Epithelial cell of prostate (primary cell): ENCODE measurements around the gene C16orf92.
"Not testable (repeated sequence)": the region's sequence is repeated elsewhere in the genome, so short reads cannot be mapped to it uniquely, and the experiment has no call there.

Experiments
- DNase-seq: peaks from one replicate; pipeline ENCODE4 v3.0.0-alpha.2; 2011; ENCODE audit warnings: low read depth, low spot score
- H3K27ac ChIP-seq: fragments of 450-650 bp; 2 replicates; pipeline ENCODE4 v1.5.1; 2017; ENCODE audit warnings: mild to moderate bottlenecking

The C16orf92 gene

DNA sequence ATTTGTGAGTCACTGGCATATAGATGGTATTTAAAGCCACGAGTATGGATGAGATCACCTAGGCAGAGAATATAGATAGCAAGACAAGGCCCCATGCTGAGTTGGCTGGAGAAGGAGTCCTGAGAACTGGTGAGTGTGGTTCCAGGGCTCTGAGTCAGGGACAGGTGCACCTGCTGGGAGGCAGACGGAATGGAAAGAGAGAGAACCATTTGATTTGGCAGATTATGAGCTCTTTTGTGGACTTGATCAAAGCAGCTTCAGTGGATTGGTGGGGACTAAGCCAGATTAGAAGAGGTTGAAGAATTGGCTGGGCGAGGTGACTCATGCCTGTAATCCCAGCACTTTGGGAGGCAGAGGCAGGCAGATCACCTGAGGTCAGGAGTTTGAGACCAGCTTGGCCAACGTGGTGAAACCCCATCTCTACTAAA lies 4.3 kb upstream of the C16orf92 start:
- DNase-seq: no peak
- H3K27ac ChIP-seq: no peak overlapping the region

DNA sequence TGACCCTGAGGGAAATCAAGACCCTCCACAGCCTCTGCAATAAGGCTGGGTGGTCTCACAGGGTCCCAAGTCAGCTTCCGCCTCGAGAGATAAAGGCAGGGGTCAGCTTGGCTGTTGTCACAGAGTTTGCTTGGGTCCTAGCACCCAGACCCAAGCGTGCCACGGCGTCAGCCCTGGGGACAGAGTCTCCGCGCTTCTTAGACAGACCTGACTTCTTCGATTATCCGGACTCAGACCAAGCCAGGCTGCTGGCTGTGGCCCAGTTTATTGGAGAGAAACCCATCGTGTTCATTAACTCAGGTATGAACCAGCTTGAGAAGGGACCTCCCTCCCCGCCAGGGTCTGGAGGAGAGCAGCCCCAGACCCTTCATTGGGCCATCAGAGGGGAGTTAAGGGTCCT lies 588 bp downstream of the C16orf92 start:
- H3K27ac ChIP-seq: no peak overlapping the region
- no peak for DNase-seq

DNA sequence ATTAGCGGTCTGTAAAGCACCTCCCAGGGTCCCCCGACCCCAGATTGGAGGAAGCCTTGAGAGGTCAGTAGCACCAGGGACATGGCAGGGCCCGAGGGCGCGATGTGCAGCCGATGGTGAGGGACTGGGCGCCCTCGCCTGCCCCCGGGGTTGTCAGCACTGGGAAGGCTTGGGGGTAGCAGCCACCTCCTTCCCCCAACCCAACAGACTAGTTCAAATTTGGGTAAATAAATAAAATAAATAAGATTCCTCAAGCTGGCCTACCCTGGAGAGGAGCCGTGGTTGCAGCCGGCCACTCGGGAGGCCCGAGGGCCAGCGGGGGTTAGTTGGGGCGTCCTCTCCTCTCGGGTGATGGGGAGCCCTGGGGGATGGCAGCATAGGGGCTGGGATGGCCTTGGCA lies 1.5 kb downstream of the C16orf92 start:
- no peak overlapping the region for H3K27ac ChIP-seq
- DNase-seq: no peak

DNA sequence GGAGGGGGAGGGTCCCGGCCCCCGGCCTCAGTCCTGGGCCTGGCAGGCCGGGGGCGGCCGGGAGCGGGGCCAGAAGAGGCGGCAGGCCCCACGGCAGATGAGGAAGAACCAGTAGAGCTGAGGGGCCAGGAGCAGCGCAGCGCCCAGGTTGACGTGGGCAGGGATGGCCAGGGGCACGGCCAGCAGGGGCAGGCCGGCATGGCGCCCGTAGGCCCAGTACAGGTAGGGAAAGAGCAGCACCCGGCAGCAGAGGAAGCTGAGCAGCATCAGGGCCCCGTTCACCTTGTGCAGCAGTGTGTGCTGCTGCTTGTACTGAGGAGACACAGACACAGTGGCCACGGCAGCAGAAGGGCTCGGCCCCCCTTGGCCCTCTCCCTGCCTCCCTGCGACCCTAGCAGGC lies 2.2 kb downstream of the C16orf92 start:
- no peak overlapping the region for H3K27ac ChIP-seq
- DNase-seq: no peak

DNA sequence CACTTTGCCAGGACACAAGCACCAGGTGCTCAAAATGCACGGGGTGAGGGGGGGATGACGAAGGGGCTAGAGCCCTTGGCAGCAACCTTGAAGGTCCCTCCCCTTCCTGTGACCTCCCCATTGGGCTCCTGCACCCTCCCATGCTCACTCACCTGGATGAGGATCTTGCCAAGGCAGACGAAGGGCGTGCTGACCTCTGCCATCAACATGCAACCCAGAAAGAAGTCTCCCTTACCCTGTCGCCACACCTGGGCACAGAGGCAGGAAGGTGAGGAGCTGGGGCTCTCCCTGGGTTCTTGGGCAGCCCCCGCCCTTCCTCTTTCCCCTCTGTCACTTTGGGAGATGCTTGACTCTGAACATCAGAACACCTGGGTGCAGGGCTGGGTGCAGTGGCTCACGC lies 2.6 kb downstream of the C16orf92 start:
- DNase-seq: no peak

DNA sequence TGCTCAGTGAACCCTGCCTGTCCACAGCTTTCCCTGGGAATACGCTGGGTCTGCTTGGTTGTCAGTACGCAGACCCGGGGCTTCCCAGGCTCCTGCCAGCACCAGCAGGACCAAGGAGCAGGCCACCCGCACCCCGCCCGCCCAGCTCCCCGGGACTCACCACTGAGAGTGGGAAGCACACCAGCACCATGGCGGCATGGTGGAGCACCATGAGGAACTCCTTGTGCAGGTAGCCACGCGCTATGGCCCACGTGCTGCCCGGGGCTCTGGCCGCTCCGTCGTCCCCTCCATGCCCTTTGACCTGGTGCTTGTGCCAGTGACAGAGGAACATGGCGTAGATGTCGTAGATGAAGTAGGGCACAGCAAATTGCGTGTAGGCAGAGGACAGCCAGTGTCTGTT lies 3.5 kb downstream of the C16orf92 start:
- H3K27ac ChIP-seq: no peak overlapping the region
- no peak for DNase-seq

More for the DNA sequence above, 2.6 kb downstream of the C16orf92 start:
- H3K27ac ChIP-seq: no peak overlapping the region

DNA sequence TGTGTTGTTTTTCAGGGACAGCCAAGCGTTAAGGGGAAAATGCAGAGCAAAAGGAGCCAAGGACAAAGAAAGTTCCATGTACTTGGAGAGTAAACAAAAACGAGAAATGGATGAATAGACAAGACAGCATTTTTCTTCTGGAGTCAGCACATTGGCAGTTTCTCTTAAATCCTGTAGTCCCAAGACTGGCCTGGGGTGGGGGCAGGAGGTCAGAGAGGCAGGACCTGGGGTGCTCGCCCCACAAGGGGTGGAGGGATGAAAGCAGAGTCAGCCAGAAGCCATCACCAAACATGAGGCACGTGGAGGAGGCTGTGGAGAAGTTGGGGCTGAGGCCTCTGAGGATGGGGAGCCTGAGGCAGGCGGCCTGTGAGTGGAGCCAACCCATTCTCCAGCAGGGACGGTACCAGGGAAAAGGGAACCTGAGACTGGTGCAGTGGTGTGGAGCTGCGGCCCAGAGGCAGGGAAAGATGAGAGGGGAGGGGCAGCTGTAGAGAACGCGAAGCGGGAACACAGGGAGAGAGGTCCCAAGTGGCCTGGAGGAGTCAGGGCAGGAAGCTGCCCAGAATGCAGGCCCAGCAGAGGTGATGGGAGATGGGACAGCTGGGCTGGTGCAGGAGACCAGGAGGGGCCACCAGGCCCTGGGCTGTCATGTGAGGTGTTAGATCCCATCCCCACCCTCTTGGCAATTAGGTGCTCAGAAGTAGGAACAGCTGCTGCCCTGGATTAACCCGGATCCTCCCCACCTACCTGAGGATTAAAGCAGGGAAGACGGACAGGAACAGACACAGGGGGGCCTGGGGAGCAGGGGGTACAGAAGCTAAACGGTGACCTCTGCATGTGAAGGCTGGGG lies 4.8 kb downstream of the C16orf92 start:
- no peak overlapping the region for H3K27ac ChIP-seq

DNA sequence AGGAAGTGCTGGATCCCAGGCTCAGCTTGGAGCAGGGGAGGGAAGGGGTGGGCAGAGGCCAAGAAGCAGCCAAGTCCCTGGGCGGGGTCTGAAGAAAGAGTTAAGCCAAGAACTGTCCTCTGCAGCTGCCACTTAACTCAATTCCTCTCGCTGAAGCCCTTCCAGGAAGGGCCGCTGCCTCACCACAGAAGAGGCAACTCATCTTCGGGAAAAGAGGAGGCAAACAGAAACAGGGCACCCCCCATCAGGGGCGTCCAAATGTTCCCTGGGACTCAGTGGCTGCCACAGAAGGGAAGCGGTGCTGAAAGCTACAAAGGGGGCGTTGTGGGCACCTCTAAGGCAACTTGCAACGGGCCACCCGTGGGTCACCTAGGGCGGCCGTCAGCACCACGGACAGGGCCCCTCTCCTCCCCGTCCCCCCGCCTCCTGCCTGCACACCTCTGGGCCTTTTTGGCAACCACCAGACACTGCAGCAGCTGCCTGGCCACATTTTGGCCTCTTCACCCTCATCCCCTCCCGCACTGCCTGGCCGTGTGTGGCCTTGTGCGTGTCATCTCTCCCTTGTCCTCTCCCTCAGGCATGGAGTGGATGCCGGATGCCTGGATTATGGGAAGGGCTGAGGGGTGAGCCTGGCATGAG lies 5.6 kb downstream of the C16orf92 start:
- H3K27ac ChIP-seq: no peak overlapping the region
- no peak for DNase-seq

More for the DNA sequence above, 4.8 kb downstream of the C16orf92 start:
- no peak for DNase-seq

DNA sequence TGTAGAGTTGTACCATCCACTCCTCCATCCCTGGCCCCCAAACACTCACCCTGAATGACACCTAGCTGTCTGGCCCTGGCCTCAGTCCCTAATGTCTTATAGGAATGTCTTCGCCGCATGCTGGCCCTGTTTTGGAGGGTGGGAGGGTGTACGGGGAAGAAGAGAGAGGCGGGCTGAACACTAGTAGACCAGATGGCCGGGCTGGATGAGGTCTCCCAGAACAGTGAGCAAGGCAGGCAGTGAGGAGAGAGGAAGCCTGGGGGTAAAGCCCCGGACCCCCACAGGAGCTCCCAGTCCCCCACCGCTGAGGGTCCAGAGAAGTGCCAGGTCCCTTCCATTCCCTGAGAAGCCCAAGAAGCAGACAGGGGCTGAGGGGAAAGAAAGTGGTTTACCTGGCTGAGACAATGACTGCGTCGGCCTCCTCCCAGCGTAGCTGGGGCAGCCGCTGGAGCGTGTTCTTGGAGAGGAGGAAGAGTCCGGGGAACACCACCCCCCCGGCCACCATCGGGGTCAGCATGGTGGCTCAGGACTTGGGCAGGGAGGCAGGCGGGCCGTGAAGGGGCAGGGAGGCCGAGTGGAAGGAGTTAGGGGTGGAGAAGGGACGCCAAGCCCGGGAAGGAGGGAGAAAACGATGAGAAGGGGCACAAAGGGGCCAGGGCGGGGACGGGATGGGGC lies 7.2 kb downstream of the C16orf92 start:
- no peak for DNase-seq
- H3K27ac ChIP-seq: no peak overlapping the region

DNA sequence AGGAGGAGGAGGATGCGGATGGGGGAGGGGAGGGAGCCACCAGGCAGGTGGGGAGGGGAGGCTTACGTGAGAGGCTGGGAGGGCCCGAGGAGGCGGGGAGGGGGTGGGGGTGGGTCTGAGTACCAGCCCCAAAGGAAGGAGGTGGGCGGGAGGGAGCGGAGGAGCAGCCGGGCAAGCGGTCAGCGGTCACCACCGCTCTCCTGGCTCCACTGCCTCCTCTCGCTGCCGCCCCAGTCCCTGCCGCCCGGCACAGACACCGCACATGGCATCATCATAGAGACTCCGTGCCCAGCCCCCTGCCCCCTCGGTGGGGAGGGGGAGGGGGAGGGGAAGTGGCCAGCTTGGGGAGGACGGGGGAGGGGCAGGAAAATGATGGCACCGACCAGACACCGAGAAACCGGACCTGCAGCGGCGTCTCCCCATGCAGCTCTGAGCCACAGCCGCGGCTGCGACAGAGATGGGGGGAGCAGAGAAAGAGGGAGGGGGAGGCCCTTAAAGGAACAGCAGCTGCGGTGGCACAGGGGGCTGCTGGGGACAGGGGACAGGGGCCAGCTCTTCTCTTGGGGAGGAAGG lies 7.9 kb downstream of the C16orf92 start, which contains the start of gene TLCD3B:
TSS of gene TLCD3B (minus strand) at position 431 of the 573 bp plus-strand sequence. CDS start 744 bp downstream, outside the sequence.
- DNase-seq: no peak
- no peak within 1 kb of the TSS for H3K27ac ChIP-seq

DNA sequence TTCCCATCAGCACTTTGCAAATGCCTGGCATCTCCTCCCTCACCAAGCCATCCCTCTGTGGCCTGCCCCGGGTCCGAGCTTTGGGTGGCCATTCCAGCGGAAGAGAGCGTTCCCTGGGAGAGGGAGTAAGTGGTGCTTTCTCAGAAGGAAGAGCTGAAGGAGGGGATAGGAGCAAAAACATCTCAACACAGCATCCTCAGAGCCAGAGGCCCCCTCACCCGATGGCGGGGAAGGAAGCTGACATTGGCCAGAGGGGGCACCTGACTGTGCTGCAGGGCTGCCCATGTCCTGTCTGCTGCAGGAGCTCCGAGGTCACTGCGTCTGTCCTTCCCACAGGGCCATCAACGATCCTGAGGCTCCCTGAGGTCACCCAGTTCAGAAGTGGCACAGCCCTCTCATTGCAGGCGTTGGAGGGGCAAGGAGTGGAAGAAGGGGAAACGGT lies 8.5 kb downstream of the C16orf92 start:
- H3K27ac ChIP-seq: no peak overlapping the region
- DNase-seq: no peak

DNA sequence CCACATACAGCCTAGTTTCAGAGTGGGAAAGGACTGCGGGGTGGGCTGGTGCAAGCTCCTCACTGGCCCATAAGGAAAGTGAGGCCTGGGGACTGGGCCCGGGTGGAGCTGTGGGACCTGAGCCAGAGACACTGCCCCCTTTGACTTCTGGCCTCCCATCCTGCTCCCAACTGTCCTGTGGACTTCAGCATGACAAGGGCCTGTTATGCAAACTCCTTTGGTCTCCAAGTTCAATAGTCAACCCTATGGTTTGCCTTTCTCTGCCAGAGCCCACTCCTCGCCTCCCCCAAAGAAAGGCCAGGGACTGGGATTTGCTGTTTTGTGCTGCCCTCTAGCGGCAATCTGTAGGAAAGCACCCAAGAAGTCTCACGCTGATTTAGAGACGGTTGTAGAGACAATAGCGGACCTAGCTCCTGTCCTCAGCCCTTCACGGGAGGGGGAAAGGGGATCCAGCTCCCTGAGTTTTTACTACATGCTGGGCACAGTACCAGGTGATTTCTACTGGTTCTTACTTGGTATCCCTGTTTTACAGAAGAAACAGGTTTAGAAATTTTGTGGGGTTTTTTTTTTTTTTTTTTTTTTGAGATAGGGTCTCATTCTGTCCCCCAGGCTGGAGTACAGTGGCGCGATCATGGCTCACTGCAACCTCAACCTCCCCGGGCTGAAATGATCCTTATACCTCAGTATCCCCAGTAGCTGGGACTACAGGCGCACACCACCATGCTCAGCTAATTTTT lies 9.3 kb downstream of the C16orf92 start:
- DNase-seq: no peak
- H3K27ac ChIP-seq: no peak overlapping the region

DNA sequence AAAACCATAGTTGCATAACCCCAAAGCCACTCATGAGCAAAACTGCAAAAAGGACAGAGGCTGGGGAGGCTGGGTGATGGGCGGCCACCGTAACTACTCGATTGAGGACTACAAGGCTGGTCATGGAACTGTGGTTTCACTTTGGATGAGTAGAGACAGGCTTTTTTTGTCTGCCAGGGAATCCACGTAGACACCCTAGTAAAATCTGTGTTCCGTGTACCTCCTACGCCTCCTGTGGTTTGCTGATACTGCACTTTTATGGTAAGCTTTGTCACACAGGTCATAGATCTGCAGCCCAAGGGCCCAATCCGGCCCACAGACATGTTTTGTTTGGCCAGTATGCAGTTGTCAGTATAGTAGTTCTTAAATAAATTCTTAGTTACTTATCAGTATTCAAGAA lies 10.3 kb downstream of the C16orf92 start:
- H3K27ac ChIP-seq: no peak overlapping the region
- no peak for DNase-seq

DNA sequence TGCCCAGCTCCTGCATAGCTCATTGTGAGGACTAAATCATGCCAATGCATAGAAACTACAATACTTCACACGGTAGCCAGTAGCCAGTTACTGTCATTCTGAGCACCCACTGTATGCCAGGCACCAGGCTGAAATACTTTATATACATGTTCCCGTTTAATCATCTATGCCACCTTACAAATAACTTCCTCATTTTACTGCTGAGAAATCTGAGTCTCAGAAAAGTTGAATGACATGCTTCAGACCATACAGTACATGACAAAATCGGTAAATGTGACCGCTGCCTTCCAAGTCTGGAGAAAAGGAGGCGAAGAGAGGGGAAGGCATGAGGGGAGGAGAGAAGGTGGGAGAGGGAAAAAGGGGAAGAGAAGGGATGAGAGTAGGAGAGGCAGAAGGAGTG lies 17.2 kb downstream of the C16orf92 start:
- no peak for DNase-seq
- H3K27ac ChIP-seq: no peak overlapping the region

DNA sequence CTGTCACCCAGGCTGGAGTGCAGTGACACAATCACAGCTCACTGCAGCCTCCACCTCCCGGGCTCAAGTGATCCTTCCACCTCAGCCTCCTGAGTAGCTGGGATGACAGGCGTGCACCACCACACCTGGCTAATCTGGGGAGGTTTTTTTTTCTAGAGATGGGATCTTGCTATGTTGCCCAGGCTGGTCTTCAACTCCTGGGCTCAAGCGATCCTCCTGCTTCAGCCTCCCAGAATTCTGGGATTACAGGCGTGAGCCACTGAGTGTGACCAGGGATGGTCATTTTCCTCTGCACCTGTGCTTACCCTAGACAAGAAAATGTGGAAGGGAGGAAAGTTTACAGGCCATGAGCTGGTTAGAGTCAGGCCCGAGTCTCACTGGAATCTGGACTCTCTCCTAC lies 17.7 kb downstream of the C16orf92 start:
- DNase-seq, H3K27ac ChIP-seq: not testable (repeated sequence)

DNA sequence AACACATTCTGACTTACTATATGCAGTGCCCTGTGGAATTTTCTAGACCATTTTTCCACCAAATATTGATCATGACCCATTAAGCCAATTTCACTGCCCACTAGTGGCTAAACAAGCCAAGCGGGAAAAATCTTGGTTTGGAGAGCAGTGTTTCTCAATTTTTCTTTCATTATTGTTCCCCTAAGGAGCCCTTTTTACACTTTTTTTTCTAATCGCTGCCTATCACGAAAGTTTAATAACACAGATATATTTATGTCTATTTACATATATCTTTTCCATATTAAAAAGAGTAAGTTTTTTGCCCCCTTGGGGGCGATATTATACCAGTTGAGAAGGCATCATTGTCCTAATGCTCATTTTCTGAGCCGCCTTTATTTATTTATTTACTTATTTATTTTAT lies 18.8 kb downstream of the C16orf92 start:
- H3K27ac ChIP-seq: no peak overlapping the region
- no peak for DNase-seq

DNA sequence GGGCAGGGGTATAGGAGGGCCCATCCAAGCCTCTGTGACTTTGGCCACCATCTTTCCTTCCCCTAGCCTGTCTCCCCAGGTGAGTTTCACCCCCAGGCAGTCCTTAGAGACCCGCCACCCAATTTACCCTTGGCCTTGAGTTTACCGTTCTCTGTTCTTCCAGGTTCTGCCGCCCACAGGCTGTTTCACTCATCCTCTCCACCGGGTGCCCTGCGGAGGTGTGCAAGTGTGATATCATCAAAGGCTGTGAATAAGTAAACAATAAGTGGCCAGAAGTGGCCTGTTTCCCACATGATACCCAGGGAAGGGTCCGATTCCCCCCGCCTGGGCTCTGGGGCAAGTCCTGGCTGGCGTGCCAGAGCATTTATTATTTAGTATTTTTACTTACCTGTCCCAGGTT lies 23.2 kb downstream of the C16orf92 start:
- DNase-seq: no peak
- no peak overlapping the region for H3K27ac ChIP-seq

DNA sequence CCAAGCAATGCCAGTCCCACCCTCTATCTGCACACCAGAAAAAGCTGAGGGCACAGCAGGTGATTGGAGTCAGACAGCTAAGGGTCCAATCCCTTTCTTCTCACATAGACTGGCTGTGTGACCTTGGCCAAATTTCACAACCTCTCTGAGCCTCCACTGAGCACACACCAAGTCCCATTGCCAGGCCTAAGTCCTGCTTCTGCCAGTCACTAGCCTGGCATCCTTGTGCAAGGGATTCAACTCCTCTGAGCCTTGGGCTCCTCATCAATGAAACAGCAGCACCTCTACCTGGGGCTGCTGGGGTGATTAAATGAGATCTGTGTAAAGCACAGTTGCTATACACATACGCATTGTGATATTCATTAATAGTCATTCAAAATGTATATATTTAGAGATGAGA lies 23.6 kb downstream of the C16orf92 start:
- no peak overlapping the region for H3K27ac ChIP-seq
- no peak for DNase-seq

DNA sequence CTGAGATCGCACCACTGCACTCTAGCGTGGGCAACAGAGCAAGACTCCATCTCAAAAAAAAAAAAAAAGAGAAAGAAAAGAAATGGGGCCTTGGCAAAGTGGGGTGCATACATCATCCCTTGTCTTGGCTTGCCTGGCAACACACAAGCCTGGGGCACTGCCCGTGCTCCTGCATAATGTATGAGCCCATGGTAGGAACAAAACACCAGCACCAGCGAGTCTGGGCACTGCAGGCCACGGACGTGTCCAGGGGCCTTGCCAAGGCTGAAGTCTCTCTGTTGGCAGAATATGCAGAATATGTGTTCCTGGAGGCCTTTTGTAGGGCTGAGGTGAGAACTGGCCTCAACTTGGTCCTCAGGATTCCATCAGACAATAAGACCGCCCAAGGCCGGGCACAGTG lies 26.9 kb downstream of the C16orf92 start:
- no peak overlapping the region for H3K27ac ChIP-seq
- DNase-seq: no peak

DNA sequence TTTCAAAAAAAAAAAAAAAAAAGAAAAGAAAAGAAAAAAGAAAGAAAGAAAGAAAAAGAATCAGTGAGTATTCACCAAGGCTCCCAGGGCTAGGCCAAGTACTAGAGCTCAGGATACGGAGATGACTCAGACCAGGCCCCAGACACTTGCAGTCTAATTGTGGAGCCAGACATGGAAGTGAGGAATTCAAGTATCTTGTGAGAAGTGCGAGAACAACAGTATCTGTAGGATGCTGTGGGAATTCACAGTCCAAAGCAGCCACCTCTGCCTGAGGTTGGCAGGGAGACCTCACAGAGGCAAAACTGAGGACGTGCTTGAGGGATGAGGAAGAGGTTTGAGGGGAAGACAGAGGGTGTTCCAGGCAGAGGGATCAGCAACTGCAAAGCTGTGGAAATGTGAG lies 28.5 kb downstream of the C16orf92 start:
- no peak overlapping the region for H3K27ac ChIP-seq
- no peak for DNase-seq
